Esophagus muscularis mucosa (tissue), 3 donors: ENCODE measurements around the gene TMEM141.

Experiments
- POLR2A ChIP-seq: fragments of 450-650 bp; IDR thresholded peaks from one replicate; pipeline ENCODE4 v1.6.1; 2017; ENCODE audit warnings: antibody characterized with exemption, moderate library complexity, mild to moderate bottlenecking, low read depth
- TF ChIP-seq, protein P1 (sequence below), 3 experiments: fragments of 200-600 bp in 2 of 3; fragments of 450-650 bp in 1 of 3; sonication (generic) in 2 of 3; IDR thresholded peaks; one replicate each; pipeline ENCODE4 v1.5.1; 2017 to 2019; ENCODE audit warnings: antibody characterized with exemption in 3 of 3, mild to moderate bottlenecking in 2 of 3, moderate library complexity in 1 of 3

DNA sequence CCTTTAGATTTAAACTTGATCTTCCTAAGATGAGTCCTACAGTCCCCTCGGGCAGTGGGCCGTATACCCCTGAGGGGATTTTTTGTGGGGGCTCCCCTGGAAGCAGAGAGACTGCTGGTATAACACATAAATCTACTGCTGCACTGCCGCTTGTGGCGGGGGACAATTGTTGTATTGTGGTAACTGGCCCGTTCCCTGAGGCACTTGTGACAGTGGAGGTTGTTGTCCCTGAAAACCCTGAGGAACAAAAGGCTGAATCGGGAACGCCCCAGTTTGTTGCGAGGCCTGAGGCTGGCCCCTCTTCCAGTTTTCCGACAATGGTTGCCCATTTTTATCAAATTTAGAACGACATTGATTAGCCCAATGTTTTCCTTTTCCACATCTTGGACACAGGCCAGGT is 4.7 kb upstream of the TMEM141 start:
- TF ChIP-seq, protein P1, sequence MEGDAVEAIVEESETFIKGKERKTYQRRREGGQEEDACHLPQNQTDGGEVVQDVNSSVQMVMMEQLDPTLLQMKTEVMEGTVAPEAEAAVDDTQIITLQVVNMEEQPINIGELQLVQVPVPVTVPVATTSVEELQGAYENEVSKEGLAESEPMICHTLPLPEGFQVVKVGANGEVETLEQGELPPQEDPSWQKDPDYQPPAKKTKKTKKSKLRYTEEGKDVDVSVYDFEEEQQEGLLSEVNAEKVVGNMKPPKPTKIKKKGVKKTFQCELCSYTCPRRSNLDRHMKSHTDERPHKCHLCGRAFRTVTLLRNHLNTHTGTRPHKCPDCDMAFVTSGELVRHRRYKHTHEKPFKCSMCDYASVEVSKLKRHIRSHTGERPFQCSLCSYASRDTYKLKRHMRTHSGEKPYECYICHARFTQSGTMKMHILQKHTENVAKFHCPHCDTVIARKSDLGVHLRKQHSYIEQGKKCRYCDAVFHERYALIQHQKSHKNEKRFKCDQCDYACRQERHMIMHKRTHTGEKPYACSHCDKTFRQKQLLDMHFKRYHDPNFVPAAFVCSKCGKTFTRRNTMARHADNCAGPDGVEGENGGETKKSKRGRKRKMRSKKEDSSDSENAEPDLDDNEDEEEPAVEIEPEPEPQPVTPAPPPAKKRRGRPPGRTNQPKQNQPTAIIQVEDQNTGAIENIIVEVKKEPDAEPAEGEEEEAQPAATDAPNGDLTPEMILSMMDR (IDR thresholded peaks at IDR 0.05): no peak
- TF ChIP-seq POLR2A: no peak
